NCI-H146 treated with DMSO at 0.1 percent for 48 hours (cell line): ENCODE results near the gene IL1R1.

ENCODE experiments used
- DNase-seq: peaks from one replicate; lab custom pipeline; 2025; ENCODE audit not compliant: unreplicated experiment; lab: John Stamatoyannopoulos, UW

The IL1R1 gene

DNA sequence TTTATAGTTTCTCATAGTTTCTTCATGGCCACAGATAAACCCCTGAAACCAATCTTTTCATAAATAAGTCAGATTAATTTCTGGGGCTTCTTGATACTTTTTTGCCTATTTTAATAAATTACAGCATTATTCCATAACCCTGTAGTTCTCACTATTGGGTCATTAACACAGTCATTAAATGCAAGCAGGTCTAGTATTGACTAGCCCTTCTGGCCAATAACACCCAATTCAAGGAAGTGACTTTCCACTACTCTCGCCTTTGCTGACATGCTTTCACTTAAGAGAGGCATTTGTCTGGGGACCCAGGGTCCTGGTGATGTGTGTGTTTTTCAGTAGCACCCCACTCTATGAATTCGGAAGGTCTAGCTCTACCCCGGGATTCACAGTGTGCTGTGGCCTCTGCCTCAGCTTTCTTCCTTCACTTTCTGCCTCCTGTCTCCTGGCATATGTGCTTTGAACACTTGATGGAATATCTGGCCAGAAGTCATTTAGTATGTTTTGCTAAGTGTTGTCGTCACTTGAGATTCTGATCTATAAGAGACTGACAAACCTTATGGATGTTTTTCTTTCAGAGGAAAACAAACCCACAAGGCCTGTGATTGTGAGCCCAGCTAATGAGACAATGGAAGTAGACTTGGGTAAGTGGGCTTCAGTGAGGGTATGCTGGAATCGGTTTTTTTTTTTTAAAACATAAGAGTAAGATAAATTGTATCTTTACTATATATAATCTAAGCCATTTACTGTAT lies 25.7 kb downstream of the IL1R1 start:
- DNase-seq, result no peak

DNA sequence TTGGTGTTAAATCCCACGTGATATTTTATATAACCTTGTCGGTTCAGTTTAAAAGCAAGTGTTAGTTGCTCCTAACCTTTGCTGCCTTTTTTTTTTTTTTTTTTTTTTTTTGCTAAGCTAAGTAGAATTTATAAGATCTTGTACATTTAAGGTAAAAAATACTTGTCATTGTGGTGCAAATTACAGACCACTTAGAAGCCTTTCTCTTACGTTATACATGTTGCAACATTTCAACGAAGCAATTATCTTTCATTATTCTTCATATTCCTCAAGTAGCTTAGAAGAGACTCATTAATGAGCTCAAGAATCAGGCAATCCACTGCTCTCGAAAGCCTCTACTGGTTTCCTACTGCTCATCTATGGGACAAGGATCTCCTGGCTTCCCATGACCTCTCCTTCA lies 29.4 kb downstream of the IL1R1 start:
- DNase-seq, result no peak

DNA sequence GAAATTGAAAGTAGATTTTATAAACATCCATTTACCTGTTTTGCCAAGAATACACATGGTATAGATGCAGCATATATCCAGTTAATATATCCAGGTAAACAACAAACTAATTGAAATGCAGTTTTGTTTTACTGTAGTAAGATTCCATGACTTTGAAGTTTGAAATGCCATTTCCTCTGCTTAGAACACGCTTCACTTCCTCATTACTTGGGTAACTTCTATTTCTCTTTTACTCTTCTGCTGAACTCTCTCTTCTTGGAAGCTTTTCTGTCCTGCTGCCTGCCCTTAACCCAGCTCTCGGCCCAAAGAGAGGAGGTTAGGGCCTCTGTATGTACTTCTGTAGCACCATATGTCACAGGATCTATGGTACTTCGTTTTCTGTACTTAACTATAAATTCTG lies 30.2 kb downstream of the IL1R1 start:
- DNase-seq, result no peak

DNA sequence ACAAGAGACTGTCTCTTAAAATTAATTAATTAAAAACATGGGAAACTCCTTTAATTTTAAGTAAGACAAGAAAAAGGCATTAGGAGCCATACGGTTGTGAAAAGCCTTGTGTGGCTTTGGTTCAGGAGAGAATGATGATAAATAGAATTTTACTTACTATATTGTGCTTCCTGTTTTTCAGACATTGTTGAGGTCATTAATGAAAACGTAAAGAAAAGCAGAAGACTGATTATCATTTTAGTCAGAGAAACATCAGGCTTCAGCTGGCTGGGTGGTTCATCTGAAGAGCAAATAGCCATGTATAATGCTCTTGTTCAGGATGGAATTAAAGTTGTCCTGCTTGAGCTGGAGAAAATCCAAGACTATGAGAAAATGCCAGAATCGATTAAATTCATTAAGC lies 33.6 kb downstream of the IL1R1 start:
- DNase-seq, result no peak

DNA sequence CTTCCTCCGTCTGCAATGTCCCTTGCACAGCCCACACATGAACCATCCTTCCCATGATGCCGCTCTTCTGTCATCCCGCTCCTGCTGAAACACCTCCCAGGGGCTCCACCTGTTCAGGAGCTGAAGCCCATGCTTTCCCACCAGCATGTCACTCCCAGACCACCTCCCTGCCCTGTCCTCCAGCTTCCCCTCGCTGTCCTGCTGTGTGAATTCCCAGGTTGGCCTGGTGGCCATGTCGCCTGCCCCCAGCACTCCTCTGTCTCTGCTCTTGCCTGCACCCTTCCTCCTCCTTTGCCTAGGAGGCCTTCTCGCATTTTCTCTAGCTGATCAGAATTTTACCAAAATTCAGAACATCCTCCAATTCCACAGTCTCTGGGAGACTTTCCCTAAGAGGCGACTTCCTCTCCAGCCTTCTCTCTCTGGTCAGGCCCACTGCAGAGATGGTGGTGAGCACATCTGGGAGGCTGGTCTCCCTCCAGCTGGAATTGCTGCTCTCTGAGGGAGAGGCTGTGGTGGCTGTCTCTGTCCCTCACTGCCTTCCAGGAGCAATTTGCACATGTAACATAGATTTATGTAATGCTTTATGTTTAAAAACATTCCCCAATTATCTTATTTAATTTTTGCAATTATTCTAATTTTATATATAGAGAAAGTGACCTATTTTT lies 35.4 kb downstream of the IL1R1 start:
- no peak for DNase-seq

DNA sequence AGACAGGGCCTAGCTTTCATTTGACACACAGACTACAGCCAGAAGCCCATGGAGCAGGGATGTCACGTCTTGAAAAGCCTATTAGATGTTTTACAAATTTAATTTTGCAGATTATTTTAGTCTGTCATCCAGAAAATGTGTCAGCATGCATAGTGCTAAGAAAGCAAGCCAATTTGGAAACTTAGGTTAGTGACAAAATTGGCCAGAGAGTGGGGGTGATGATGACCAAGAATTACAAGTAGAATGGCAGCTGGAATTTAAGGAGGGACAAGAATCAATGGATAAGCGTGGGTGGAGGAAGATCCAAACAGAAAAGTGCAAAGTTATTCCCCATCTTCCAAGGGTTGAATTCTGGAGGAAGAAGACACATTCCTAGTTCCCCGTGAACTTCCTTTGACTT lies 36.5 kb downstream of the IL1R1 start:
- no peak for DNase-seq

DNA sequence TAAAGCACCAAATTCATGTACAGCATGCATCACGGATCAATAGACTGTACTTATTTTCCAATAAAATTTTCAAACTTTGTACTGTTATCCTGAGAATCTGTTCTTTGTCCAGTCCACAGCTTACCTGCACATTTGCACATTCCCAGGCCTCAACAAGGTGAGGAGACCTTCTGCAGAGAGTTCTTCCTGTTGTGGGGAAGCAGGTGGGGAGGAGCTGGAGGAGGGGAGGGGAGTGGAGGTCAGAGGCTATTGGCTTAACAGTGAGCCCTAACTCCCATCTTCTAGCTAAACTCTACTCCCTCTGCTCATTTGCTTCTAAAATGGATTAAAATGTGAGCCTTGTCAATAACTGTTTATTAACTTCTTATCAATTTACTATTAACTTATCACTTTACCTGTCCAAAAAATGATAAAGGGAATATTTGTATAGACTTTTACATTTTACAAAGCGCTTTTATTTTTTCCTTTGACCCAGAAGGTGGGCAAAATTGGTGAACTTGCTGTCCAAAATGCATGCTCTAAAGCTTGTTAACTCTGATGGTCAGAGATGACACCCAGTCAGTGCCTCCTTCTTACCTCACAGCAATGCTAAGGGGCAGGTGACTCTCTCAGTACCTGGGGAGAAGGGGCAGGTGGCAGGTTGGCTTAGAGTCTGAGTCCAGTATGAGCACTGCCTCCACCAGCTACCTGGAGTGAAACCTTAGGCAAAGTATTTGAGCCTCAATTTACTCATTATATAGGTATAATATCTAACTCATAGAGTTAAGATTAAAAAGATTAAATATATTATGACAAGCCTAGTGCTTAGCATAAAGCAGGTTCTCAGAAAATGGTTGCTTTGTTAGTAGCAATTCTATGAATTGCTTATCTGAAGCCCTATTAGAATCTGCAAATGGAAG lies 37.5 kb downstream of the IL1R1 start:
- DNase-seq, result no peak

DNA sequence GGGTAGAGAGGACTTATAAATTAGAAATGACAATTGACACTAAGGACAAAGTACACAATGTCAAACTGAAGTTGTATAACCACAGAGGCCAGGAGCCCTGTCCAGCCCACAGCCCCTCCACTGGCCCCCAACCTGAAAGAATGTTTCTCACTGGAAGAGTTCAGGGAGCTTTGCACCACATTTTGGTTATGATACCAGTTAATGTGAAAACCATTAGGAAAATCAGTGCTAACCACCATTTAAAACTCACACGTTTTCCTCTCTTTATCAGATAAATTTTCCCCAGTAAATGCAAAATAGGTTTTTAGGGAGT lies 38.1 kb downstream of the IL1R1 start:
- DNase-seq, result no peak

DNA sequence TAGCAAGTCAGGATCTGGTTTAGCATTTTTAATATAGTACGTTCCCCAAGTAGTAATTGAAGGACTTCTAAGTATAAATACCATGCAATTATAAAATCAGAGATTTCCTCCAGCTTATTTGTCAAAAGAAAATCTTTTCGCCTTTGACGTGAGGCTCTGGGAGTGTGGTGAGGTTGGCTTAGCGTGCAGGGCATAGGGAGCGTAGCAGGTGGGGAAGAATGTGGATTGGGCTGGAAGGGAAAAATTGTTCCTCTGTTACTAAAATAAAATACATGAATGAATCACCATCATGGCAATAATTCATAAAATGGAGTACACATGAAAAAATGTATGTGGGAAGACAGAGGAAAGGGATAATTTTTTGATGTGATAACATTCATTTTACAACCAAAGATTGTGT lies 38.8 kb downstream of the IL1R1 start:
- DNase-seq, result no peak

DNA sequence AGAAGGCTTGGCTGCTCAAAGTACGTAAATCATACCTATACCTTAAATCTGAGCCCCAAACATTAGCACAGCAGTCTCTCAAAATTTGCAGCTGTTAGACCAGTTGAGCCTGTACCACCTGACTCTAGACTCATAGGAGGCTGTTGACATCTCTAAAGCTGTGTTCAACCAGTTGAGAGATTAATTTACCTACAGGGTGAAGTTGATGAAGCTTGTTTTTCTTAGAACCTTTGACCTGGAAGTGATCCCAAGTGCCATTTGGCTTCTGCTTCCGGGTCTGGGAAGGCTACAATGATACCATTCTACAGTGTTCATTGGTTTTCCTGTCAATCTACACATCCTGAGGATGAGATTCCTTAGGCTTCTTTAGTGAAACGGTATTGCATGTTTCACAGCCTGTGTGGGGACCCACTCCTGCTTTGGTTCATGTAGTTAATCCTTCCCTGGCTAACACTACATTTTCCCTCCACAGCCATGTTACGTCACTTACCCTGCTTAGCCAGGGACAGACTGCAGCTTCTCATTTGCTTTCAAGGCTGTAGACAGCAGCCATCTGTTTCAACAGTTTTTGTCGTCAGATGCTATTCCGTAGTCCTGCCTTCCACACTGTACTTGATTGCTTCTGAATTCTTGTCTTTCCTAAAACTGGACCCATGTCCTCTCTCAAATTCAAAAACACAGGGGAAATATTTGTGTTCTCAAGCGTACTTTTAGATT lies 39.5 kb downstream of the IL1R1 start:
- no peak for DNase-seq

DNA sequence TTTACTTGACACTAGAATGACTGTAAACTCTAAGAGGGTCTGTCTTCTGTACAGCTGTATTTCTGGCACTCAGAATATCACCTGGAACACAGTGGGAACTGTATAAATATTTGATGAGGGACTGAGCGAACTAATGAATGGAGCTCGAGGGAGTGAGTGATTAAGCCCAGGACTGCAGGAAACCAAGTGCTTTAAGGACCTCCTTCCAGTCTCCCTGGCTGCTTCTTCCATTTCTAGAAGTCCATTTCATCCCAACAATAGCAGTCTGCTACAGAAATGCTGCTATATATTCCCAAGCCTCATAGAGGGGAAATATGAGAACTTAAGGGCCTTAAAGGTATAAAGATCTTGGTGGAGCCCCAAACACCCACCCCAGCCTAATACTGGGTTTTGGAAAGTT lies 41.5 kb downstream of the IL1R1 start:
- no peak for DNase-seq

DNA sequence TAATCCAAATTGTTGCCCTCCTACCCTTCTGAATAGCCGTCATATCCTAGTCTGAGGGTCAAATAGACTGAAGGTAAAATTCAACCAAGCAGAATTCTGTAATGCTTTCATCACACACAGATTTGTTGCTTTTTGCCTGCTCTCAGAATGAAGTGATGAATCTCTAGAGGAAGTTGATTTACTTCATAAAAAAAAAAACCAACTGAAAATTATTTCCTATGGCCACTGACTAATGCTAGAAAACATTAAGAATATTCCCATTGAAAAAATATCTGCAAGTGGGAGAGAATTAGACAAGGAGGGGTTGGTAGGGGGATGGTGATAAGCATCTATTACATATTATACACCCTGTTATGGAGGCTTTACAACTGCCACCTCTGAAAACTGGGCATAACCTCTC lies 42.0 kb downstream of the IL1R1 start:
- no peak for DNase-seq

DNA sequence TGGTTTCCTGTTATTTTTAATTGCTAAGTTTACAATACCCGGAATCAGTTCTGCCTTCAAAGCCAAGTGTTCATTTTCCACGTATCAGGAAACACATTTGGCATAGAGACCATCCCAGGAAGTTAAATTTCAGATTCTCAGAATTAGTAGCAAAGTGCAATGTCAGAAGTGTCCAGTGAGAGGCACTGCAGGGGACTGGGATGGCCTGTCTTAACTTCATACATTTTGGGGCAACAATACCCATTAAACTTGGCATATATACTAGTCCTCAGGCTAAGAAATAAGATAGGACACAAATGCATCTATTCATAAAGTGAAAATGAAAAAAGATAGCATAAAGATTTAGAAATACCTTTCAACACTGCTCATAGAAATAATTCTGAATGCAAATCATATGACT lies 42.8 kb downstream of the IL1R1 start:
- no peak for DNase-seq

DNA sequence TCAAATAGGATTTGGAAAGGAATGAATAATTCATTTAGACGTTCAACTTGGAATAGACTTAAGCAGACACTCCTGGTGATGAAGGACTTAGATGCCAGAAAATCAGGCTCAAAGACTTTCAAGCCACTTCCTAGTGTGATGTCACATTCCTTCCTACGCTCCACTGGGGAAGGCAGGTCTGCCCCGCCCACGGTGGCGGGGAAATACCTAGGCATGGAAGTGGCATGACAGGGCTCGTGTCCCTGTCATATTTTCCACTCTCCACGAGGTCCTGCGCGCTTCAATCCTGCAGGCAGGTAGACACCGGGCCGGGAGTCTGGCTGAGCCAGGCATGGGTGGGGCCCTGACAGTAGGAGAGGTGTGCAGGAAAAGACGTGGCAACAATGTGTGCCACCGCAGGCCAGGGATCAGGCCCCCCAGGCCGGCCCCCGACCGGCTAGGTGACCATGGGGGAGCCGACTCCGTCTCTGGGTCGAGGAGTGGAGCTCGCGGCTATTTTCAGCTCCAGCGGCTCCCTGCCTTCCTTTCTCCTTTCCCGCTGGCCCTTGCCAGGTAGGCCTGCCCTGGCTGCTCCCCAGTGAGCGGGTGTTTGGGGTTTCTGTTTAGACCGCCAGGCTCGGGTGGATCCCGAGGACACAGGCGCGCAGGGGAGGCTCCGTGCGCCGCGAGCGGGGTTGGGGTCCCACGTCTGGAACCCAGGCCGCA lies 44.4 kb downstream of the IL1R1 start, which contains the start of gene IL1RL2:
Gene IL1RL2 (plus strand): TSS at position 233 of the 705 bp plus-strand sequence. CDS start 845 bp downstream, outside the sequence.
- no peak for DNase-seq

DNA sequence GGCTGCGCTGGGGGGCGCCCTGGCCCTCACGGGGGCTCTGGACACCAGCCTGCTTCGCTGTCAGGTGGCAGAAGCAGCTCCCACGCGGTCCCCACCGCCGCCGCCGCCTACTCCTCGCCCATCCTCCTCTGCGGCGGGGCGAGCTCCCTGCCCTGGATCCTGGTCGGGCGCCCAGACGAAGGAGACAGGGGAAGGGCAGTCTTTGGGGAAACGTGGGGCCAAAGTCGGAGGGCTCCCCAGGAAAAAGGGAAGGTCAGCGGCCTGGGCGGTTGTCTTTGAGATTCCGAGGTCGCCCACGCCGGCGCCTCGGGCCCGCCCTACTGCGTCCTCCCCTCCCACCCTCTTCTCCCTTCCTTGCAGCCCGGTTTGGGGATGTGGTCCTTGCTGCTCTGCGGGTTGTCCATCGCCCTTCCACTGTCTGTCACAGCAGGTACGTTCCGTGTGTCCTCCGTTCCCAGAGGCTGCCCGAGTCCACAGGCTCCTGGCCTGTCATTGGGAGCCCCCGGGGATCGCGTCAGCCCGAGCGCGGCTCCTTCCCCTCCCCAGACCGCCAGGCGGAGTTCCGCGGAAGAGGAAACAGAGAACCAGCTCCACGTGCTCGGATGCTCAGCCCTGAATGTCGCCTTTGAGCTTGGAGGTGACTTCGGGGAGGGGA lies 45.1 kb downstream of the IL1R1 start:
- no peak for DNase-seq

DNA sequence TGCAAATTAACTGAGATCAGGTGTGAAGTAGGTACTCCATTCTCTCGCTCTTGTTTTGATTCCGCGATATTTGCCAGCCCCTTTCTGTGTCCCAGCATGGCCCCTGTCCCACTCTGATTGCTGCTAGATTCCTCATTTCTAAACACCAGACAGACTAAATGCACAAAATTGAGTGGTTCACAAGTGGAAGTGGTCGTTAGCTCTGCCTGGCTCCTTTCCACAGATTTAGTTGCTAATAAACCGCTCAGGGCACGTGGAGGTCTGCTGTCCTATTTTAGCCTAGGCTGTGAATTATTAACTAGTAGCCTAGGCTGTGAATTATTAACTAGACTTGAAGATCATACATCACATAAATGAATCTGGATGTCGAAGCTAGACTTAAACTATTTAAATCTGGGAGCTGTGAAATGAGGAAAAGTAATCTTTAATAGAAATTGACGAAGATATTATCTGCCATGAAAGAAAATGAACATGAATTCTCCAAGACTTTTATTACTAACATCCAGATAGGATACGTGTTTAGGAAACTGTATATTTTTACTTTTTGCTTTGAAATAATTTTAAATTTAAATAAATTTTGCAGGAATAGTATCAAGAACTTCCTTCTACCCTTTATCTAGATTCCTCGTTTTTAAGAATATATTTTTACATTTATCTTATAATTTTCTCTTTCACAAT lies 48.0 kb downstream of the IL1R1 start:
- DNase-seq, result no peak

DNA sequence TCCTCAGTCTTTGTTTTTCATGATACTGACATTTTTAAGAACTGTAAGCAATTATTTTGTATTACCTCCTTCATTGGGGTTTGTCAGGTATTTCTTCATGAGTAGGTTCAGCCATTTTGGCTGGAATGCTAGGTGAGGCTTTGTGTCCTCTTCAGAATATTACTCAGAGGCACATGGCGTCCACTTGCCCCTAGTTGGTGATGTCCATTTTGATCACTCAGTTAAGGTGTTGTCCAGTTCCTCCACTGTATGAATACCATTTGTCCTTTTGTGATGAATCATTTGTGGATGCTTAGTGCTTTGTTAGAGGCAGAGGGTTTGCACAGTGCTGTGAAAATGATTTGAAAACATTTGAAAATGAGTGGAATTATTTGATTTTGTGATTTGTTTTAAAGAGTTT lies 49.0 kb downstream of the IL1R1 start:
- no peak for DNase-seq

DNA sequence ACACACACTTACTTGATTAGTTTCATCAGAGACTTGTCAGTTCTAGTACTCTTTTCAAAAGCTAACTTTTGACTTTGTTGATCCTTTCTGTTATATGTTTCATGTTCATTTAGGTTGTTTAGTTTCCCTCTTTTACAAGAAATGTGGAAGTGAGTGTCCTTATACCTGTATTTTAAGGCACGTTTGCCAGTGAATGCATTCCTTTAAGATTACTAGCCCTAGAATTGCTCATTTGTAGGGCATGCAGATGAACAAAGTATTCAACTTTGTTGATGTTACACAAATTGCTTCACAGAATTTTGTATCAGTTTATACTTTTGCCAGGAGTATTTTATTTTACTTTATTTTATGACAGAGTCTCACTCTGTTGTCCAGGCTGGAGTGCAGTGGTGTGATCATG lies 50.5 kb downstream of the IL1R1 start:
- DNase-seq, result no peak

DNA sequence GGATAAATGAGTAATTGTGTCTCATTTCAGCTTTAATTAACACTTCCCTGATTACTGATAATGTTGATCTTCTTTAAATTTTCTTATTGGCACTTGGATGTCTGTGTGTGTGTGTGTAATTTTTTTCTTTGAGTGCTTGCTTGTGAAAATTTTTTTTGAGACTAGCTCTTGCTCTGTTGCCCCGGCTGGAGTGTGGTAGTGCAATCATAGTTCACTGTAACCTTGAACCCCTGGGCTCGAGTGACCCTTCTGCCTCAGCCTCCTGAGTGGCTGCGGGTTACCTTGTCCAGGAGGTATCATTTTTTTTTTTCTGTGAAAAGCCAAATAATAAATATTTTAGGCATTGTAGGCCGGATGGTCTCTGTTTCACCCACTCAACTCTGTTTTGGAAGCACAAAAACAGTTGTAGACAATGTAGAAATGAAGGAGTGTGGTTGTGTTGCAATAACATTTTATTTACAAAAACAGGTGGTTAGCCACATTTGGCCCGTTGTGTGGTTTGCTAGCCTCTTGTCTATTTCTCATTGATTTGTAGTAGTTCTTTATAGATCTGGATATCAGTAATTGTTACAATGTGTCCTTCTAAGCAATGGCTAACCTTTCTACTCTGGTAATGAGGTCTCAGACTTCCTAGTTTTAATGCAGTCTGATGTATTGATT lies 52.2 kb downstream of the IL1R1 start:
- DNase-seq, result no peak
